Transverse colon (tissue), 4 donors: Measurements from ENCODE around the gene MYO16. TPM values are rescaled to one million over a fixed set of nuclear protein-coding genes. Genes with fewer than 3 reads are reported as not detected.

ENCODE experiments used
- DNase-seq: peaks from one replicate; pipeline ENCODE4 v3.0.0-alpha.2; 2019
- H3K27ac ChIP-seq, 4 donors: fragments of 200-600 bp; sonication (generic); 2 replicates each; pipeline ENCODE4 v1.5.1; 2016 to 2018; ENCODE audit warnings: inconsistent platforms in 4 of 4
- H3K27me3 ChIP-seq: fragments of 200-600 bp; sonication (generic); 2 replicates; pipeline ENCODE4 v1.5.1; 2017; ENCODE audit warnings: inconsistent platforms
- H3K36me3 ChIP-seq, 4 donors: fragments of 200-600 bp; sonication (generic); 2 replicates each; pipeline ENCODE4 v1.5.1; 2017 to 2019; ENCODE audit warnings: inconsistent platforms in 4 of 4
- H3K4me1 ChIP-seq, 4 donors: fragments of 200-600 bp; sonication (generic); 2 replicates each; pipeline ENCODE4 v1.5.1; 2017 to 2020; ENCODE audit warnings: inconsistent platforms in 4 of 4
- H3K4me3 ChIP-seq, 4 donors: fragments of 200-600 bp; sonication (generic); 1 replicate in 1 of 4; 2 replicates in 3 of 4; pipeline versions ENCODE4 v1.5.1 to v1.6.1; 2017 to 2019; ENCODE audit warnings: inconsistent platforms in 4 of 4
- H3K9me3 ChIP-seq, 2 donors: fragments of 200-600 bp; sonication (generic); 2 replicates each; pipeline ENCODE4 v1.5.1; 2017 to 2019; ENCODE audit warnings: inconsistent platforms in 2 of 2
- CTCF ChIP-seq, 5 experiments: fragments of 200-600 bp in 3 of 5; fragments of 450-650 bp in 2 of 5; sonication (generic) in 3 of 5; IDR thresholded peaks; 1 replicate in 2 of 5; 2 replicates in 3 of 5; pipeline ENCODE4 v1.5.1; 2016 to 2017; ENCODE audit warnings: antibody characterized with exemption in 5 of 5, inconsistent platforms in 3 of 5, mild to moderate bottlenecking in 2 of 5, moderate library complexity in 1 of 5
- EP300 ChIP-seq: sonication (generic); formaldehyde crosslinking; IDR thresholded peaks from one replicate; pipeline ENCODE4 v1.6.1; 2017; ENCODE audit warnings: antibody characterized with exemption, low read depth
- POLR2A ChIP-seq: fragments of 450-650 bp; IDR thresholded peaks from one replicate; pipeline ENCODE4 v1.6.1; 2016; ENCODE audit warnings: antibody characterized with exemption, mild to moderate bottlenecking, moderate library complexity
- POLR2AphosphoS5 ChIP-seq, 3 donors: sonication (generic); formaldehyde crosslinking; IDR thresholded peaks; one replicate each; pipeline ENCODE4 v1.6.1; 2016; ENCODE audit warnings: antibody characterized with exemption in 3 of 3
- WGBS, 2 donors: methylation state at CpG; one replicate each; pipeline ENCODE4 v1.1.5; 2018; ENCODE audit warnings: low coverage in 1 of 2; 5-methylcytosine and 5-hydroxymethylcytosine counted together
- in situ Hi-C, 4 donors: fragments of 200-750 bp; cut with MboI; loops; one replicate each; pipeline versions ENCODE4 v1.15.0 to v1.15.1; 2017; ENCODE audit warnings: low sequenced_read_pairs in 3 of 4, low pct_ligation_motif_present in 1 of 4, low pct_unique_long_range_greater_than_20kb in 1 of 4
- intact Hi-C: fragments of 100-400 bp; cut with DNase I; formaldehyde crosslinking; loops from one replicate; pipeline ENCODE4 v1.15.1; 2023; ENCODE audit warnings: low total_unique reads
- total RNA-seq, 4 donors: library from RNA; depleted of rRNA; stranded (reverse); fragments of >200 nt; gene quantifications; one replicate each; pipeline ENCODE4 v1.1.0, GENCODE V29; 2016

Gene MYO16
- total RNA-seq, 4 donors from 2014 or later, result under 0.01 to 3.4 TPM; not detected in 2

- no peak overlapping the region for H3K4me3 ChIP-seq
- 72 to 89% methylated on average over 1 to 4 of the region's 4 CpGs for WGBS, 2 donors
- no peak for TF ChIP-seq EP300
- no peak for TF ChIP-seq CTCF (IDR thresholded peaks at IDR 0.05)
- TF ChIP-seq POLR2AphosphoS5 (IDR thresholded peaks at IDR 0.05), result no peak
- TF ChIP-seq POLR2A, result no peak
- in situ Hi-C loops (loop anchor here in 1 of 4 donors (25.0 kb wide), 1 partner anchor 262 kb away; no protein-coding TSS in a partner anchor), intact Hi-C loops (no loop called here)
- no peak for DNase-seq
- H3K4me1 ChIP-seq, result no peaks in the 10 kb centered on the region
- H3K9me3 ChIP-seq, result no peaks in the 10 kb centered on the region
- no peaks in the 10 kb centered on the region for H3K27me3 ChIP-seq
- no peak overlapping the region for H3K27ac ChIP-seq
- no peaks in the 10 kb centered on the region for H3K36me3 ChIP-seq
Measured at GRCh38 chr13:108624979-108625378, 4.4 kb upstream of the MYO16 start.

- no peak overlapping the region for H3K27ac ChIP-seq
- no peak for DNase-seq
- H3K36me3 ChIP-seq, result no peaks in the 10 kb centered on the region
- H3K27me3 ChIP-seq, result no peaks in the 10 kb centered on the region
- no peaks in the 10 kb centered on the region for H3K9me3 ChIP-seq
- in situ Hi-C loops (no loop called here), intact Hi-C loops (no loop called here)
- H3K4me3 ChIP-seq, result no peak overlapping the region
- 93 to 100% methylated on average over 1 of the region's 1 CpG for WGBS, 2 donors
- TF ChIP-seq CTCF (IDR thresholded peaks at IDR 0.05), result no peak
- no peak for TF ChIP-seq EP300
- TF ChIP-seq POLR2A, result no peak
- no peak for TF ChIP-seq POLR2AphosphoS5 (IDR thresholded peaks at IDR 0.05)
- H3K4me1 ChIP-seq, result no peaks in the 10 kb centered on the region
Measured at GRCh38 chr13:108629988-108630387, 577 bp downstream of the MYO16 start.

- Histone ChIP-seq H3K36me3 (no peaks in the 10 kb centered on the region), H3K27me3 (no peaks in the 10 kb centered on the region), H3K4me3 (no peak overlapping the region), H3K4me1 (no peaks in the 10 kb centered on the region), H3K9me3 (no peaks in the 10 kb centered on the region), H3K27ac (no peak overlapping the region)
- WGBS, 2 donors, result 68 to 71% methylated on average over 2 to 5 of the region's 5 CpGs
- in situ Hi-C loops (no loop called here), intact Hi-C loops (no loop called here)
- DNase-seq, result no peak
- TF ChIP-seq POLR2A (no peak), EP300 (no peak), POLR2AphosphoS5 (IDR thresholded peaks at IDR 0.05) (no peak), CTCF (IDR thresholded peaks at IDR 0.05) (no peak)
Measured at GRCh38 chr13:108632649-108633167, 3.3 kb downstream of the MYO16 start.

GRCh38 chr13:108638901-108639300 lies 9.5 kb downstream of the MYO16 start:
- H3K4me3 ChIP-seq, result no peak overlapping the region
- intact Hi-C loops (no loop called here), in situ Hi-C loops (no loop called here)
- DNase-seq, result no peak
- no peak overlapping the region for H3K27ac ChIP-seq
- no peaks in the 10 kb centered on the region for H3K27me3 ChIP-seq
- H3K4me1 ChIP-seq, result no peaks in the 10 kb centered on the region
- no peak for TF ChIP-seq POLR2A
- TF ChIP-seq EP300, result no peak
- WGBS, 2 donors, result 80 to 85% methylated on average over 4 of the region's 4 CpGs
- no peaks in the 10 kb centered on the region for H3K36me3 ChIP-seq
- no peaks in the 10 kb centered on the region for H3K9me3 ChIP-seq
